Stimulated activated CD4-positive, alpha-beta T cell treated with anti-CD3 and anti-CD28 coated beads, Interleukin-2, amount 100 ng/mL, for 4 hours (primary cell): ENCODE results near the gene TRIM71.
"Not testable (repeated sequence)": the region's sequence is repeated elsewhere in the genome, so short reads cannot be mapped to it uniquely, and the experiment has no call there.

Experiments
- DNase-seq: peaks from one replicate; pipeline ENCODE4 v3.0.0-alpha.2; 2020; ENCODE audit warnings: low read depth

Gene TRIM71

DNA sequence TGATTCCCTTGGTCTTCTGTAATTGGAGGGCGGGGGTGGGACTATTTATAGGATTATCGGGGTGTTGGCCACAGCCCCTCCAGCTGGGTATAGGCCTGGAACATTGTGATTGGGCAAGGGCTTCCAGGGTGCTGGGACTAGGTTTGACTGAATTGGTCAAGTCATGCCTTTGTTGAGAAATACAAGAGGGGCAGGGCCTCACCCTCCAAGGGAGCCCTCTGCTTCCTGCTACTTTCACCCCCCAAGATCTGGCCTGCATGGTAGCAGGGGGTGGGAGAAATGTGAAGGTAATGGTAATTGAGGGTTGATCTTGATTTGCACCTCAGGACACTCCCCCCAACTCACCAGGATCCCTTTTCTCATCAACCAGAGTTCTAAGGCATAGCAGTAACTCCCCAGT, 25.2 kb downstream of the TRIM71 start:
- no peak for DNase-seq

GRCh38 chr3:32843510-32844321, 25.9 kb downstream of the TRIM71 start:
- DNase-seq: no peak

DNA sequence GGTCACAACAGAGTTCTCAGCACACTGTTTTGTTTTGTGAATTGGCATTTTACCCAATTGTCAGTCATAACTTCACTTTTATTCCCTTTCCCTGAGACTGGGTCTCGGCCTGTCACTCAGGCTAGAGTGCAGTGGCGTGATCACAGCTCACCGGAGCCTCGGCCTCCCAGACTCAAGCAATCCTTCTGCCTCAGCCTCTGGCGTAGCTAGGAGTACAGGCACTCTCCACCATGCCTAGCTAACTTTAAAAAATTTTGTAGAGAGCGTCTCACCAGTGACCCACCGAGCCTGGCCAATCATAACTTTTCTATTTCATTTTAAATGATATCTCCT, 26.5 kb downstream of the TRIM71 start:
- no peak for DNase-seq

DNA sequence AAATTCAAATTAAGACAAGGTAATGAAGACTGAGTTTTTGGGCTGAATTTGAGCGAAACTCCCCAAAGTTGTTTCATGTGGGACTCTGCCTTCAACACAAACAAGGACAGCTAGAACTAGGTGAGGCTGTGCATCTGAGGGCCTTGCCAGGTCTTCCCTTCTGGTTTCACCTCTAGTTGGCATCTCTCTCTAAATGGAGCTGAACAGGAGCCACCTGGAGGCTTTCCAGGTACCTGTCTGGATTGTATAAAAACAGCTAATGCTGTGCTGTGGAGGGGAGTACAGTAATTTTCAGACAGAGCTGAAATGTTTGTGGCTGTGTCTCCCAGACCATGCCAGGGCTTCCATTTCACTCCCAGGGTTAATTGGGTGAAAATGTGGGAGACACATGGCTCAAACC, 27.1 kb downstream of the TRIM71 start:
- no peak for DNase-seq

DNA sequence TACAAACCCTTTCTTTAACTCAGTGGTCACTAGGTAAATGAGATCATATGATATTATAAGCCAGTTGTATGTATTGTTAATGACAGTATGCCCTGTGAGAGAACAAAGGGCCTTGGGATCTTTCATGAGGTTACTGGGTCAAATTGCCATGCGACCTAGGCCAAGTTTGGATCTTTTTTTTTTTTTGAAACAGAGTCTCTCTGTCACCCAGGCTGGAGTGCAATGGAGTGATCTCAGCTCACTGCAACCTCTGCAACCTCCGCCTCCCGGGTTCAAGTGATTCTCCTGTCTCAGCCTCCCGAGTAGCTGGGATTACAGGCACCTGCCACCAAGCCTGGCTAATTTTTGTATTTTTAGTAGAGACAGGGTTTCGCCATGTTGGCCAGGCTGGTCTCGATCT, 27.7 kb downstream of the TRIM71 start:
- not testable (repeated sequence) for DNase-seq

GRCh38 chr3:32847045-32847444, 29.2 kb downstream of the TRIM71 start:
- not testable (repeated sequence) for DNase-seq

GRCh38 chr3:32847528-32847927, 29.7 kb downstream of the TRIM71 start:
- no peak for DNase-seq

GRCh38 chr3:32848215-32848614, 30.4 kb downstream of the TRIM71 start:
- DNase-seq: no peak

- no peak for DNase-seq
Observed at GRCh38 chr3:32849046-32849445, 31.2 kb downstream of the TRIM71 start.

DNA sequence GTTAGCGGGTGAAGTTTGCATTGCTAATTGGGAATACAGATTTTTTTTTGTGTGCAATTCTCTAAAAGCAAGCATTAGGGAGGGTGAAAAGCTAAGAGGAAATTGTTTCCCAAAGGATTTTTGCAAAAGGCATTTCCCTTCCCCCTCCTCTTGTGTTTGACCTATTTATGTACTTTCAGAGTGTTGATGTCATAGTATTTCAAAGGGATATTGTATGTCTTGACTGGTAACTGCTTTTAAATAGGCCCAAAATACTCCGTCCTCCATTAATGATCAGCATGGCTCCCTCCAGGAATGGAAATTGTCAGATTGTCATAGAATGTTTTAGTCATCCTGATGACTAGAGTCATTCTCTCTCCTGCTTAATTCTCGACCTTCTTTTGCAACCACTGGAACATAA, 32.4 kb downstream of the TRIM71 start:
- DNase-seq: no peak

GRCh38 chr3:32850636-32851035, 32.8 kb downstream of the TRIM71 start:
- no peak for DNase-seq

DNA sequence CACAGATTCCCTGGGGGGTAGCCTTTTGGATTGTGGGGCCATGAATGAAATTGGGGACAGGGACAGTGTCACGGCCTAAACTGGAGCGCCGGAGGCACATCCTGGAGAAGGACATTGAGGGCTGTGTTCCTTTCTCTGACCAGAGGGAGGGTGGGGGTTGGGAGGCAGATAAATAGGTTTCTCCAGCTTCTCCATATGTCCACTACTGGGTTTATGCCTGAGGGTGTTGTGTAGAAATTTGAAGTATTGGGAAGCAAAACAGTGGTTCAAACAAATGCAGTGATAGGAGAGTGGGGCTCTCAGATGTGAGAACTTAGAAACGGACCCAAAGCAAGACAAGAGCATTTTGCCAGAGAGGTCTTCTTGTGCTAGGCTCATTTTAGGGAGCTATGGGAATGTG, 34.3 kb downstream of the TRIM71 start:
- DNase-seq: no peak

GRCh38 chr3:32855350-32855953, 37.7 kb downstream of the TRIM71 start:
- DNase-seq: no peak

DNA sequence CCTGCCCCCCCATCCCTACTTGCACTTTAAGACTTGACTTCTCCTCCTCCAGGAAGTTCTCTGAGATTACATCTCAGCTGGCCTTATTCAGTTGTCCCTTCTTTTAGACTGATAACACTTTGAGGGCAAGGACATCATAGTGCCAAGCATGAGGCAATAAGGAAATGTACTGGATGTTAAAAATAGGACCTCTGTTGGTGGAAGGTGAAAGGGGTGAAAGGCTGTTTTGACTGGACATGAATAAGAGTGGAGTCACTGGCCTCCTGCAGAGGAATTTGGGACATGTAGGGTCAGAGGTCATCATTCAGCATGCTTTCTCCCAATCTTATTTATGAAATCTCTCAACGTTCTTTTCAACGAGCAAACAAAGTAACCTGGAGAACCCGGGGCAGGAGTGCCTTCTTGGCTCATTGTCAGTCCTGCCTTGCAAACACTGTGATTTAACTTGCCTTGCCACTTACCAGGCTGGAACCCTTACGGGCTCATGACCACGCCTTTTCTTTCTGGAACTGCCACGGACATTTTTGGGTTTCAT, 38.6 kb downstream of the TRIM71 start:
- no peak for DNase-seq

- DNase-seq: no peak
Observed at GRCh38 chr3:32856901-32857507, 39.2 kb downstream of the TRIM71 start.

DNA sequence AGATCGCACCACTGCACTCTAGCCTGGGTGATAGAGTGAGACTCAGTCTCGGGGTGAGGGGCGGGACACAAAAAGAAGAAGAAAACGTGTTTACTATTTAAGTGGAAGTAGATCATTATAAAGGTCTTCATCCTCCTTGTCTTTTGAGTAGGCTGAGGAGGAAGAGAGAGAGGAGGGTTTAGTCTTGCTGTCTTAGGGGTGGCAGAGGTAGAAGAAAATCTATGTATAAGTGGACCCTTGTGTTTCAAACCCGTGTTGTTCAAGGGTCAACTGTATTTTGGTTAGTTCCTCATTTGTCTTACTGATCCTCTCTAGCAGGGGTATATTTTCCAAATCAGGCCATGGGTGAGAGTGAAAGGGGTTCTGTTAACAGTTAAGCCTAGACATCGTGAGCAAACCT, 40.1 kb downstream of the TRIM71 start:
- DNase-seq: no peak

DNA sequence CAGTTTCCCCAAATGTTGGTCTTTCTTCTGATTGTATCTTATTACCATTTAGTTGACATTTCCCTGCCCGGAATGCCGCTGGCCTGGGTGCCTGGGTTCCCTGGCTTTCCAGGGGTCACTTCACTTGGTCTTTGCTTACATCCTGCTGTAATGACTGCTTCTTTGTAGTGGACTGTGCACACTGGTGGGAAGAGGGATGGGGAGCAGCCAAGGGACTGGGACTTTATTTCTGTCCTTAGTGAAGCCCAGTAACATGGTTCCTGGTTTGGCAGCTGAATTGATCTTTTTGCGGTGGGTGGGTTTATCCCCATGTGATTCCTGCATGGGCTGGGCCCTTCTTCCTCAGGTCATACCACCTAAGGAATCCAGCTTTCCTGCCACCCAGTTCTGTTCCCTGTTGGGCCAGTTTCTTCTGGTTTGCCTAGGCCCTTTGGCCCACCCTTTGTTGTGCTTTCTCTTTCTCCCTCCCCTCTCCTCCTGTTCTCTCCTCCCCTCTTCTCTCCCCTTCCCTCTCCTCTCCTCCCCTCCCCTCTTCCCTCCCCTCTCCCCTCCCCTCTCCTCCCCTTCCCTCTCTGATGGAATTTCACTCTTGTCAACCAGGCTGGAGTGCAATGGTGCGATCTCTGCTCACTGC, 41.9 kb downstream of the TRIM71 start:
- DNase-seq: no peak

DNA sequence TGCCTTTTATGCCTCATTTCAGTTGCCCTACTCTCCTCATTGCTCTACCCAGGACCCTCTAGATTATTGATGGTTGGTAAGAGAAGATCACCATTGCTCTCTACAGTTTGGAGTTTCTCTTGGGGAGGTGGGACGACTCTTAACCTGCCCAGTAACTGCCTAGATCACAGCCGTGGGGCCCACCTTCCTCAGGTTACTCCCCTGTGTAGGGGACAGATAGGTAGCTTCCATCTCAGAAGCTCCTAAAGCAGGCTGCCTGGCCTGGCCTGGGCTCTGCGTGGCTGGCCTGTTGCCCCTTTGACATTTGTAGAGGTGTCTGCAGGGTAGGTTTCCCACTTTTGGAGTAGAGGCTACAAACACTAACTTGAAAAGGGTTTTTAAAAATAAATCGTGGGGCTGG, 42.7 kb downstream of the TRIM71 start:
- no peak for DNase-seq

- no peak for DNase-seq
Observed at GRCh38 chr3:32861681-32862080, 43.9 kb downstream of the TRIM71 start.

GRCh38 chr3:32862247-32862935, 44.6 kb downstream of the TRIM71 start:
- DNase-seq: no peak

DNA sequence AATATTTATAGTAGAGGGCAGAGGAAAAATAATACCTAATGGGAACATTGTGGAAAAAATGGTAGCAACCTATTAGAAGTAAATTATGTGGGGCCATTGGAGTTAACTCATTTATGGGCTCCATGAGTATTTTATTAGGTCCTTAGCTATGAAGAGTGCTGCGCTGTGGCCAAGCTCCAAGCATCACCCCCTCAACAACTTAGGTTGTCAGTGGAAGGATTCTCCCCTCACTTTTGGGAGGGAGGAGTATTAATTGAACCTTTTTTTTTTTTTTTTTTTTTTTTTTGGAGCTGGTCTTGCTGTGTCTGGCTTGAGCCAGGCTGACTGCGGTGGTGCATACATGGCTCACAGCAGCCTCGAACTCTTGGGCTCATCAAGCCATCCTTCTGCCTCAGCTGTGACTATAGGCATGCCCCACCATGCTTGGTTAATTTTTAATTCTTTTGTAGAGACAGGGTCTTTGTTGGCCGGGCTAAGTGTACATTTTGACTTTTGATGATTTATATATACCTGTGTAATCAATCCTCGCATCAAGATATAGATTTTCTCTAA, 45.2 kb downstream of the TRIM71 start:
- no peak for DNase-seq

DNA sequence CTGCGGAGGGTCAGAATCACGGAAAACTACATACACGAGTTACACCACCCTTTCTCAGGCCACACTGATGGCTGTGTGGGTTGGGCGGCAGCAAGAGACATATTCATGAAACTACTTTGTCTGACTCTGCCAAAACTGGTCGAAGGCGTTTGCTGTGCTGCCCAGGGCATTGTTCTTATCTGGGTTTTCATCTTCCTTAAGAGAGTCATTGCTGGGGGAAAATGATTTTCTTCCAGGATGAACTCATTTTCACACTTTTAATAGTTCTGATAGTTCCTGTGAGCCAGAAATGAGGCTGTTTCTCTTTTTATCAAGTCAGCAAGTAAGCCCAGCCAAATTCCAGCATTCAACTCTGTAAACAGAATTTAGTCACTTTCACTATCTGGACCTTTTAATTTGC, 47.6 kb downstream of the TRIM71 start:
- no peak for DNase-seq
